ENCODE data around the gene C1orf53. TPM values are rescaled to one million over a fixed set of nuclear protein-coding genes. Genes with fewer than 3 reads are reported as not detected.
"Not testable (repeated sequence)": the region's sequence is repeated elsewhere in the genome, so short reads cannot be mapped to it uniquely, and the experiment has no call there.

Gene C1orf53
- total RNA-seq, 2 experiments from 2014 or later: 0.96 to 1.2 TPM

- ChIA-PET CTCF (interaction anchor here (1.9 kb wide), 1 partner anchor 20 kb away, joined by 6 read pairs; no protein-coding TSS in a partner anchor), POLR2A (no interaction called here)
- intact Hi-C loops (cut with micrococcal nuclease): no loop called here
- H3K9me3 Mint-ChIP-seq: no peaks in the 10 kb centered on the region
- no peak for DNase-seq
- H3K4me1 Mint-ChIP-seq (ENCODE audit: low read depth): peaks cover 22% of the 10 kb centered on the region
- ATAC-seq: no peak
- H3K36me3 Mint-ChIP-seq (ENCODE audit: low read depth): no peaks in the 10 kb centered on the region
- peaks cover 4% of the 10 kb centered on the region for H3K27me3 Mint-ChIP-seq
- TF ChIP-seq, protein P1, sequence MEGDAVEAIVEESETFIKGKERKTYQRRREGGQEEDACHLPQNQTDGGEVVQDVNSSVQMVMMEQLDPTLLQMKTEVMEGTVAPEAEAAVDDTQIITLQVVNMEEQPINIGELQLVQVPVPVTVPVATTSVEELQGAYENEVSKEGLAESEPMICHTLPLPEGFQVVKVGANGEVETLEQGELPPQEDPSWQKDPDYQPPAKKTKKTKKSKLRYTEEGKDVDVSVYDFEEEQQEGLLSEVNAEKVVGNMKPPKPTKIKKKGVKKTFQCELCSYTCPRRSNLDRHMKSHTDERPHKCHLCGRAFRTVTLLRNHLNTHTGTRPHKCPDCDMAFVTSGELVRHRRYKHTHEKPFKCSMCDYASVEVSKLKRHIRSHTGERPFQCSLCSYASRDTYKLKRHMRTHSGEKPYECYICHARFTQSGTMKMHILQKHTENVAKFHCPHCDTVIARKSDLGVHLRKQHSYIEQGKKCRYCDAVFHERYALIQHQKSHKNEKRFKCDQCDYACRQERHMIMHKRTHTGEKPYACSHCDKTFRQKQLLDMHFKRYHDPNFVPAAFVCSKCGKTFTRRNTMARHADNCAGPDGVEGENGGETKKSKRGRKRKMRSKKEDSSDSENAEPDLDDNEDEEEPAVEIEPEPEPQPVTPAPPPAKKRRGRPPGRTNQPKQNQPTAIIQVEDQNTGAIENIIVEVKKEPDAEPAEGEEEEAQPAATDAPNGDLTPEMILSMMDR (IDR thresholded peaks at IDR 0.05): no peak
- no peak overlapping the region for H3K27ac Mint-ChIP-seq
- no peak overlapping the region for H3K4me3 Mint-ChIP-seq
Observed at GRCh38 chr1:197944485-197944884, 42.1 kb downstream of the C1orf53 start.

- Mint-ChIP-seq H3K9me3 (no peaks in the 10 kb centered on the region), H3K4me1 (ENCODE audit: low read depth) (peaks cover 38% of the 10 kb centered on the region), H3K36me3 (ENCODE audit: low read depth) (peaks cover 8% of the 10 kb centered on the region), H3K27me3 (peaks cover 4% of the 10 kb centered on the region), H3K27ac (peak overlapping the region; percentile 98), H3K4me3 (peak overlapping the region; percentile 52)
- ATAC-seq: peak; percentile 83
- TF ChIP-seq, protein P1 (IDR thresholded peaks at IDR 0.05): no peak
- intact Hi-C loops (cut with micrococcal nuclease): no loop called here
- peak; percentile 85 for DNase-seq
- ChIA-PET CTCF (interaction anchor here (1.7 kb wide), 1 partner anchor 24 kb away, joined by 4 read pairs; no protein-coding TSS in a partner anchor), POLR2A (interaction anchor here (1.7 to 2.0 kb wide), 2 partner anchors 10 to 18 kb away, joined by 3 to 6 read pairs; no protein-coding TSS in a partner anchor)
Observed at GRCh38 chr1:197948926-197949899, 46.8 kb downstream of the C1orf53 start.

- Mint-ChIP-seq H3K9me3 (no peaks in the 10 kb centered on the region), H3K4me3 (no peak overlapping the region), H3K4me1 (ENCODE audit: low read depth) (peaks cover 47% of the 10 kb centered on the region), H3K27ac (peak overlapping the region; percentile 55), H3K27me3 (no peaks in the 10 kb centered on the region), H3K36me3 (ENCODE audit: low read depth) (peaks cover 8% of the 10 kb centered on the region)
- ATAC-seq: no peak
- ChIA-PET CTCF (no interaction called here), POLR2A (interaction anchor here (0.7 kb wide), 1 partner anchor 342 kb away, joined by 3 read pairs; no protein-coding TSS in a partner anchor)
- no peak for DNase-seq
- intact Hi-C loops (cut with micrococcal nuclease): no loop called here
- TF ChIP-seq, protein P1 (IDR thresholded peaks at IDR 0.05): no peak
Observed at GRCh38 chr1:197951089-197951488, 48.7 kb downstream of the C1orf53 start.

DNA sequence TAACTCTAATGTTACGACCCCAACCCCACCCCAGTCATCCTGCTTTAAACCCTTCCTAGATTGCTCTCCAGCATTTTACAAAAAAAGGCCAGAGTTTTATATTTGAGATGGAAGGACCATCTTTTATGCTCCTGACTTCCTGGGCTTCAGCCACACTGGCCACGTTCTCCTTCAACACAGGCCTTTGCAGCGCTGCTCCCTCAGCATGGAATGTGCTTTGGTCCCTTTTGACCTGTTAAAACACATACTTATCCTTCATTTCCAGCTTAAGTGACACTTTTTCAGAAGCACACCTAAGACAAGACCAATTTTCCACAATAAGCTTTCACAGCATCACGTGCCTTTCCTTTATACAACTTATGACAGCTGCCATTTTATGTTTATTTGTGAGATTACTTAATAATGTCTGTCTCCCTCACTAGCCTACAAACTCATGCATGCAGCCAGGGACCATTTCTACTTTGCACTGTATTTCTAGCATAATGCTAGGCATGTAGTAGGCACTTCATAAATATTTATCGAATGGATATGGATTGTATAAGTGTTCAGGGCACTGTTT is 49.3 kb downstream of the C1orf53 start:
- POLR2A ChIA-PET: no interaction called here
- intact Hi-C loops (cut with micrococcal nuclease): no loop called here
- H3K27ac Mint-ChIP-seq: peak overlapping the region; percentile 55
- no peak overlapping the region for H3K4me3 Mint-ChIP-seq
- no peaks in the 10 kb centered on the region for H3K9me3 Mint-ChIP-seq
- peaks cover 8% of the 10 kb centered on the region for H3K36me3 Mint-ChIP-seq (ENCODE audit: low read depth)
- CTCF ChIA-PET: no interaction called here
- DNase-seq: no peak
- H3K4me1 Mint-ChIP-seq (ENCODE audit: low read depth): peaks cover 48% of the 10 kb centered on the region
- no peaks in the 10 kb centered on the region for H3K27me3 Mint-ChIP-seq
- TF ChIP-seq, protein P1 (IDR thresholded peaks at IDR 0.05): no peak
- ATAC-seq: no peak

GRCh38 chr1:197953472-197953871 is 51.0 kb downstream of the C1orf53 start:
- POLR2A ChIA-PET, H3K27ac Mint-ChIP-seq, CTCF ChIA-PET: not testable (repeated sequence)

More at GRCh38 chr1:197953472-197953871, 51.0 kb downstream of the C1orf53 start:
- H3K27me3 Mint-ChIP-seq; ATAC-seq; intact Hi-C loops (cut with micrococcal nuclease); DNase-seq; H3K9me3 Mint-ChIP-seq; H3K4me3 Mint-ChIP-seq; H3K36me3 Mint-ChIP-seq (ENCODE audit: low read depth): not testable (repeated sequence)
- H3K4me1 Mint-ChIP-seq (ENCODE audit: low read depth): peaks cover 42% of the 10 kb centered on the region
